HEK293T (cell line): Measurements from ENCODE around the gene PDE4B.

Experiments used
- CTCF ChIA-PET: fragments of 350-600 bp; formaldehyde crosslinking; extraction: SDS; loops from one replicate; lab custom pipeline; 2021; ENCODE audit warnings: antibody characterized with exemption, inconsistent platforms; lab: Yijun Ruan, JAX
- POLR2A ChIA-PET: fragments of 350-600 bp; formaldehyde crosslinking; extraction: SDS; loops from one replicate; lab custom pipeline; 2020; ENCODE audit warnings: antibody characterized with exemption, inconsistent platforms; lab: Yijun Ruan, JAX
- DNase-seq: peaks from one replicate; pipeline ENCODE4 v3.0.0; 2012; ENCODE audit warnings: mixed read lengths; ENCODE audit errors: extremely low spot score
- ARNT ChIP-seq: fragments of 450-650 bp; IDR thresholded peaks from 2 replicates; pipeline ENCODE4 v1.6.1; 2017; ENCODE audit warnings: mild to moderate bottlenecking
- BHLHE40 ChIP-seq: fragments of 450-650 bp; IDR thresholded peaks from 2 replicates; pipeline ENCODE4 v1.6.1; 2016; ENCODE audit warnings: mild to moderate bottlenecking, moderate library complexity, borderline replicate concordance
- CTBP1 ChIP-seq: fragments of 450-650 bp; IDR thresholded peaks from 2 replicates; pipeline ENCODE4 v1.6.1; 2016; ENCODE audit warnings: borderline replicate concordance
- ELF4 ChIP-seq: fragments of 450-650 bp; IDR thresholded peaks from 2 replicates; pipeline ENCODE4 v1.6.1; 2017; ENCODE audit warnings: antibody characterized with exemption
- FOXA1 ChIP-seq: fragments of 450-650 bp; IDR thresholded peaks from 2 replicates; pipeline ENCODE4 v1.6.1; 2016; ENCODE audit warnings: mild to moderate bottlenecking
- FOXK2 ChIP-seq: fragments of 450-650 bp; IDR thresholded peaks from 2 replicates; pipeline ENCODE4 v1.6.1; 2016; ENCODE audit warnings: mild to moderate bottlenecking
- FOXM1 ChIP-seq: fragments of 450-650 bp; IDR thresholded peaks from 2 replicates; pipeline ENCODE4 v1.6.1; 2017; ENCODE audit warnings: mild to moderate bottlenecking, borderline replicate concordance
- HDGF ChIP-seq: fragments of 450-650 bp; IDR thresholded peaks from 2 replicates; pipeline ENCODE4 v1.6.1; 2017; ENCODE audit warnings: antibody characterized with exemption, borderline replicate concordance
- L3MBTL2 ChIP-seq: fragments of 450-650 bp; conservative IDR thresholded peaks from 2 replicates; pipeline ENCODE4 v1.6.1; 2016; ENCODE audit warnings: mild to moderate bottlenecking
- LEF1 ChIP-seq: fragments of 450-650 bp; IDR thresholded peaks from 2 replicates; pipeline ENCODE4 v1.6.1; 2017; ENCODE audit warnings: mild to moderate bottlenecking, borderline replicate concordance
- NFRKB ChIP-seq: fragments of 450-650 bp; IDR thresholded peaks from 2 replicates; pipeline ENCODE4 v1.6.1; 2016; ENCODE audit warnings: mild to moderate bottlenecking, moderate library complexity
- SP1 ChIP-seq: fragments of 450-650 bp; IDR thresholded peaks from 2 replicates; pipeline ENCODE4 v1.6.1; 2017
- SUZ12 ChIP-seq: fragments of 450-650 bp; IDR thresholded peaks from 2 replicates; pipeline ENCODE4 v1.6.1; 2016; ENCODE audit warnings: mild to moderate bottlenecking
- TARDBP ChIP-seq: fragments of 450-650 bp; IDR thresholded peaks from 2 replicates; pipeline ENCODE4 v1.6.1; 2016
- ZNF384 ChIP-seq: fragments of 450-650 bp; IDR thresholded peaks from 2 replicates; pipeline ENCODE4 v1.6.1; 2016
- TF ChIP-seq, protein P1 (sequence below): fragments of 450-650 bp; IDR thresholded peaks from 2 replicates; pipeline ENCODE4 v1.6.1; 2016

PDE4B gene

DNA sequence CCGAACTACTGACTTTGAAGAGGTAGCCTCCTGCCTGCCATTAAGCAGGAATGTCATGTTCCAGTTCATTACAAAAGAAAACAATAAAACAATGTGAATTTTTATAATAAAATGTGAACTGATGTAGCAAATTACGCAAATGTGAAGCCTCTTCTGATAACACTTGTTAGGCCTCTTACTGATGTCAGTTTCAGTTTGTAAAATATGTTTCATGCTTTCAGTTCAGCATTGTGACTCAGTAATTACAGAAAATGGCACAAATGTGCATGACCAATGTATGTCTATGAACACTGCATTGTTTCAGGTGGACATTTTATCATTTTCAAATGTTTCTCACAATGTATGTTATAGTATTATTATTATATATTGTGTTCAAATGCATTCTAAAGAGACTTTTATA is 581.5 kb downstream of the PDE4B start:
- TF ChIP-seq ZNF384, result no peak
- CTCF ChIA-PET, result no interaction called here
- no peak for DNase-seq

DNA sequence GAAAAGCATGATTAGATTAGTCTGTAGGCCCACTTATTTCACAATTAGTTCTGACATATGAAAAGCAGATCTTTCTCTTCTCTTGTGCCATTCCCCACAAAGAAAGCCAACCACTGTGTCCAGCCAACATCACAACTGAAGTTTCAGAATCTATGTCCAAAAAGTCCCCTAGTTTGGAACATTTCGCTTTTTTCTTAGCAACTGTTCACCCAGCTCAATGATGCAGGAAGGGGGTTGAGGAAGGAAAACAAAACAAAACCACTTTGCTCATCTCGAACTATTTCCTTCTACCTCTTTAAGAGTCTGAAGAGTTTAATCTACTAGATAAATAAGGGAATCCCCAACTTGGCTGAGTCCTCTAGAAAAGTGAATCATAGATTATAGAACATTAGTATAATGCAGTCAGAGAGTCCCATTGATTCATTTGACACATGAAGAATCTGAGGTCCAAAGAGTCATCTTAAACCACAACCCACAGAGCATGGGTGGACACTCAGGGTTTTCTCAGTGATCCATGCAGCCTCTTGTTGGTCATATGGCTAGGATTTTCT is 581.9 kb downstream of the PDE4B start:
- POLR2A ChIA-PET, result no interaction called here
- no peak for DNase-seq
- TF ChIP-seq FOXK2 (no peak), FOXA1 (no peak), ELF4 (no peak)
- CTCF ChIA-PET, result no interaction called here

More for the DNA sequence above, 581.5 kb downstream of the PDE4B start:
- POLR2A ChIA-PET, result no interaction called here

DNA sequence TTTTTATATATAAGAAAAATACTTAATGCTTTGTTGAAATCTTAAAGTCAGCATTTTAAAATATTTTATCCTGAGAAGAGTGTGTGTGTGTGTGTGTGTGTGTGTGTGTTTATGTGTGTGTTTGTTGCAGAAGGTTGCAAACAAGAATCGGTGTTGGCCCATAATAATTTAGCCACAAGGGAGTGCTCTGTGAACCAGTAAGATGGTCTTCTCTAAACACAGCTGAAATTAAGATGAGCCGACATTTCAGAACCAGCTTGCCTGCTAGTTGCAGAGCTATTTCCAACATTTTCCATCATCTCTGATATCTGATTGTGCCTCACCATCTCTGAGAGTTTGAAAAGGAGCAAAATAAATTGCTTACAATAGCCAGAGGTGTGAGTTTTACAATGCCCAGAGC is 582.4 kb downstream of the PDE4B start:
- POLR2A ChIA-PET, result no interaction called here

DNA sequence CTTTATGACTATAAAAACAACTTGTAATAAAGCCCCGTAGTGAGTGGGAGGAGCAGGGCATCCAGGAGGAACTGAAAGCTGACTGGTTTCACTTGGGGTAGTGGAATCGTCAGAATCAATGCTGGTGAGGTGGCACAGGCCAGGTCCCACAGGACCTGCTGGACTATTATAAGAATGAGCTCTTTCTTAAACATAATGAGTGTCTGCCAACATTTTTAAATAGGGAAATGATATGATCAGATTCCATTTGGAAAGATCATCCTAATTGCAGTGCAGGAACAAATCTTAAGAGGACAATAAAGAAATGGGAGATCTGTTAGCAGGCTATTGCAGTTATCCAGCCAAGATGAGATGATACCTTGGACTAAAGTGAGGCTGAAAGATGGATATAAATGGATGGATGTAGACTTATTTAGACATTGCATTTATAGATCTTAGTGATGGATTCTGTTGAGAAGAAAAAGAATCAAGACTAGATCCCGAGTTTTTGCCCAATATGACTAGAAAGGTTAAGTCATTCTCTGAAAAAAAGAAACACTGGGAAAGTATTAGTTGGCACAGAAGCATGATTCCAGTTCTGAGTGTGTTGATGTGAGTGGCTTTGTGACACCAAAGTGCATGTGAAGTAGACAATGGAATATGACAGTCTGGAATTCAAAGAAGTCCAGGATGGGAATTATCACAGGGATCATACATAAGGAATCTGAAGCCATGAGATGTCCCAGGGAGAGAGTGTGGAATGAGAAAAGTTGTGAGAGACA is 587.9 kb downstream of the PDE4B start:
- ChIA-PET POLR2A (no interaction called here), CTCF (no interaction called here)
- TF ChIP-seq FOXA1 (no peak), NFRKB (no peak), SUZ12 (no peak), LEF1 (no peak), FOXK2 (no peak), TARDBP (no peak), FOXM1 (no peak), SP1 (no peak), CTBP1 (no peak), ZNF384 (no peak), ARNT (no peak)
- TF ChIP-seq, protein P1, sequence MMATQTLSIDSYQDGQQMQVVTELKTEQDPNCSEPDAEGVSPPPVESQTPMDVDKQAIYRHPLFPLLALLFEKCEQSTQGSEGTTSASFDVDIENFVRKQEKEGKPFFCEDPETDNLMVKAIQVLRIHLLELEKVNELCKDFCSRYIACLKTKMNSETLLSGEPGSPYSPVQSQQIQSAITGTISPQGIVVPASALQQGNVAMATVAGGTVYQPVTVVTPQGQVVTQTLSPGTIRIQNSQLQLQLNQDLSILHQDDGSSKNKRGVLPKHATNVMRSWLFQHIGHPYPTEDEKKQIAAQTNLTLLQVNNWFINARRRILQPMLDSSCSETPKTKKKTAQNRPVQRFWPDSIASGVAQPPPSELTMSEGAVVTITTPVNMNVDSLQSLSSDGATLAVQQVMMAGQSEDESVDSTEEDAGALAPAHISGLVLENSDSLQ, result no peak
- DNase-seq, result no peak

More for the DNA sequence above, 582.4 kb downstream of the PDE4B start:
- no peak for DNase-seq
- TF ChIP-seq L3MBTL2, result no peak
- no peak for TF ChIP-seq NFRKB
- TF ChIP-seq FOXA1, result no peak
- TF ChIP-seq ARNT, result no peak
- TF ChIP-seq TARDBP, result no peak
- TF ChIP-seq LEF1, result no peak
- TF ChIP-seq SUZ12, result no peak
- no peak for TF ChIP-seq BHLHE40
- TF ChIP-seq, protein P1, result no peak
- TF ChIP-seq FOXK2, result no peak
- CTCF ChIA-PET, result no interaction called here

DNA sequence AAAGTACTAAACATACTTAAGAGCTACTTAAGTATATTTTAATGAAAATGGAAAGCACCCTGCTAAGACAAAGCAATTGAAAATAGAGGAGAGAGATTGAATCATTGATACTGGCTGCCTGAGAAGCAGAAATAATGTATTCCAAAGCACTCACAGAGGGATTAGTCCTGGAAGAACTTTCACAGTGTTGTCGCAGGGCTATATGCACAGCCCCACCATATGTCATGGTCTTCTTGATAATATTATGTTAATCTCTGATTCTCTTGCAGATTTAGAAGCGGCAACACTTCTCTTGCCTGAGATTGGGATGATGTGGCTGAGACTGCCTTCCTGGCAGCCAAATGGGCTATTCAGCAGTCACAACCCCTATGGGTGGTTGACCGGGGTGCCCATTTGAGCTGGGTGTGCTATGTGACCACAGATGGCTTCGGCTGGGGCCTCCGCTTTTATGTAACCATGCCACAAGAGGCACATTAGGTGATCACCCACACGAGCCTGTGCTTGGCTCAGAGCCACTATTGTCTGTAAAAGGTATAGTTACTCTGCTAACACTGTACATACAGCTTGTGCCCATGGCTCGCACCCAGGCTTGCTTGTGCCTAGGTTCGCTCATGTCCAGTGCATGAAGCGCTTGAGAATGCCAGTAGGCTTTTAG is 589.1 kb downstream of the PDE4B start:
- TF ChIP-seq CTBP1 (no peak), FOXK2 (no peak), SUZ12 (no peak), BHLHE40 (no peak), FOXA1 (no peak), ARNT (no peak), LEF1 (no peak), SP1 (no peak), FOXM1 (no peak), ZNF384 (no peak)
- ChIA-PET POLR2A (no interaction called here), CTCF (no interaction called here)
- DNase-seq, result no peak

DNA sequence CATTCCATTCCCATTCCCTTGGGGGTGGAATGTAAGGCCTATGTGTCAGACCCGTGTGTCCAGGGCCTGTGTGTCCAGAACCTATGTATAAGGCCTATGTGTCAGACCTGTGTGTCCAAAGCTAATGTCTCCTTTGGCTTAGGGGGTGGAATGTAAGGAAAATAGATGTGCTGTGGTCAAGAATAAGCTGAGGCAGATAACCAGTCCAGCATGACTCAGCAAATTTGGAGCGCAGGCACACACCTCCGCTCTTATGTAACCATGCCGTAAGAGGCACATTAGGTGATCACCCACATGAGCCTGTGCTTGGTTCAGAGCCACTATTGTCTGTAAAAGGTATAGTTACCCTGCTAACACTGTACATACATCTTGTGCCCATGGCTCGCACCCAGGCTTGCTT is 590.5 kb downstream of the PDE4B start:
- TF ChIP-seq LEF1, result no peak
- TF ChIP-seq TARDBP, result no peak
- no peak for TF ChIP-seq L3MBTL2
- TF ChIP-seq CTBP1, result no peak
- ChIA-PET CTCF (no interaction called here), POLR2A (no interaction called here)
- DNase-seq, result no peak

DNA sequence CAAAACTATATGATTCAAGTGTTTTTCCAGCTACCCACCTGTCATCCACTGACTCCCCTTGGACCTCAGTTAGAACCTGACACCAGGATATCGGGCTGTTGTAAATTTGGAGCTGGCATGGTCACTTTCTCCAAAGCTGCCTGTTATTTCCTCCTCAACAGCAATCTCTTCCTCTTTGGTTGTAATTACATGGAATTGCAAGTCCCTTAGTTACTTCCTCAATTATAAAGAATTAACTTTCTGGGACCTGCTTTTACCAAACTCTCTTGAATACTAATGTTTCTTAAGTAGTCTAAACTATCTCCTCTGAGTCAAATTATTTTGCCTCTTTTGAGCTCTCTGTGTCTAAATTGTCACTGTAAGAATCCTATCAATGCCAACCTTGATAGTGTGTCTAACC is 590.9 kb downstream of the PDE4B start:
- no peak for DNase-seq
- TF ChIP-seq, protein P1, result no peak
- TF ChIP-seq HDGF, result no peak
- no peak for TF ChIP-seq SUZ12
- TF ChIP-seq TARDBP, result no peak
- POLR2A ChIA-PET, result no interaction called here
- CTCF ChIA-PET, result no interaction called here
